ENCODE data around the gene C18orf63.

GRCh38 chr18:74407888-74408287 is 92.2 kb downstream of the C18orf63 start:
- TF ChIP-seq CTCF (IDR thresholded peaks at IDR 0.05; ENCODE audit: extremely low read depth in 1 of 2, insufficient read depth in 1 of 2, low read depth in 1 of 2, low read length in 2 of 2) (no peak), POLR2A (IDR thresholded peaks at IDR 0.05; ENCODE audit: low read depth, low read length) (no peak), MYC (IDR thresholded peaks at IDR 0.05; ENCODE audit: low read depth, low read length) (no peak)

All from endothelial cell of umbilical vein (primary cell).